MG63 (cell line): Measurements from ENCODE around the gene XPC. TPM values are rescaled to one million over a fixed set of nuclear protein-coding genes. Genes with fewer than 3 reads are reported as not detected.
"Not testable (repeated sequence)": the region's sequence is repeated elsewhere in the genome, so short reads cannot be mapped to it uniquely, and the experiment has no call there.

Experiments
- DNase-seq: peaks from one replicate; pipeline ENCODE4 v3.0.0-alpha.2; 2020
- H3K27me3 ChIP-seq: fragments of 250-450 bp; sonication (Bioruptor Pico); 2 replicates; pipeline ENCODE4 v1.5.1; 2020; ENCODE audit warnings: mild to moderate bottlenecking, moderate library complexity
- H3K36me3 ChIP-seq: fragments of 250-450 bp; sonication (Bioruptor Pico); 2 replicates; pipeline ENCODE4 v1.5.1; 2020; ENCODE audit warnings: mild to moderate bottlenecking, moderate library complexity
- H3K4me3 ChIP-seq: fragments of 250-450 bp; sonication (Bioruptor Pico); 2 replicates; pipeline ENCODE4 v1.5.1; 2020; ENCODE audit warnings: mild to moderate bottlenecking, moderate library complexity
- H3K9me3 ChIP-seq: fragments of 250-450 bp; sonication (Bioruptor Pico); 2 replicates; pipeline ENCODE4 v1.5.1; 2020; ENCODE audit warnings: mild to moderate bottlenecking, moderate library complexity
- total RNA-seq: library from RNA; depleted of rRNA; stranded (reverse); fragments of >200 nt; shearing (Covaris generic); gene quantifications from 2 replicates; pipeline ENCODE4 v1.2.3, GENCODE V29; 2014; ENCODE audit warnings: low replicate concordance; rRNA removed

XPC gene
- 8.2 and 12.0 TPM in 2 replicates for total RNA-seq

DNA sequence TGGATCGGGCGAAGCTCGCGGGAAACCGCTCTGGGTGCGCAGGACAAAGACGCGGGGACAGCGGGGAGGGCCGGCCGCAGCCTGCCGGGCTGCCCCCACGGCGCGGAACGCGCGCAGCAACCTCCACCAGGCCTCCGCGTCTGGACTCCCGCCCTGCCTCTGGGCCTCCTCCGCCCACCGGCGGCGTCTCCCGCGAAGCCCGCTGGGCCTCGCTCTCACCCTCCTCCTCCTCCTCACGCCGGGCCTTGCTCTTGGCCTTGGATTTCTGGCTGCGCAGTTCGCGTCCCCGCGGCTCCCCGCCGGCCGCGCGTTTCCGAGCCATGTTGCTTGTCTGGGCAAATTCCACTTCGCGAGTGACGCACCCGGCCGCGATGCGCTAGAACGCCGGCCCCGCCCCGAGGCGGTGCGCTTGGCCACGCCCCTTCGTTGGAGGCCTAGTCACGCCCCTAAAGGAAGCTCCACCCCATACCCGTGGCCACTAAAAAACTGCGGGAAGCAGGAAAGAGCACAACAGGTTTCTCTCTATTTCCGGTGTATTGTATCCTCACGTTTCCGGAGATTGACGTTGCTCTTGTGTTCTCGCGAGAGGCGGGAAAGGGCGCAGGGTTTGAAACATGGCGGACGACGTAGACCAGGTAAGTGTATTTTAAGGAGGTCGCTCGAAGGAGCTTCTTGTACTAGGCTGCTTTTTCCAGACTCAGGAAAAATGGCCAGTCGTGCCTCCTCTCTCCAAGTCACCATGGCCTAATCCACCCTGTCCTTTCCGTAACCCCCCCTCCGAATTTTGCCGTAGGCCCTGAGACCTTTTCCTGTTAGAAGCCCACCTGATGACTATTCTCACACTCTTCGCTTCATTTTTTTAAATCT lies at the start of gene XPC, which contains the start of gene LSM3:
XPC (minus strand) TSS at position 355 of the 867 bp plus-strand sequence; CDS start at position 322, 33 bp downstream.
LSM3 (plus strand) TSS at position 571 of the 867 bp plus-strand sequence; CDS start at position 615, 44 bp downstream.
- no peaks in the 10 kb centered on the region for H3K27me3 ChIP-seq
- H3K9me3 ChIP-seq = no peaks in the 10 kb centered on the region
- H3K36me3 ChIP-seq = peaks cover 11% of the 10 kb centered on the region
- peak; percentile 84 for DNase-seq
- peak within 1 kb of the TSS; percentile 77 for H3K4me3 ChIP-seq

DNA sequence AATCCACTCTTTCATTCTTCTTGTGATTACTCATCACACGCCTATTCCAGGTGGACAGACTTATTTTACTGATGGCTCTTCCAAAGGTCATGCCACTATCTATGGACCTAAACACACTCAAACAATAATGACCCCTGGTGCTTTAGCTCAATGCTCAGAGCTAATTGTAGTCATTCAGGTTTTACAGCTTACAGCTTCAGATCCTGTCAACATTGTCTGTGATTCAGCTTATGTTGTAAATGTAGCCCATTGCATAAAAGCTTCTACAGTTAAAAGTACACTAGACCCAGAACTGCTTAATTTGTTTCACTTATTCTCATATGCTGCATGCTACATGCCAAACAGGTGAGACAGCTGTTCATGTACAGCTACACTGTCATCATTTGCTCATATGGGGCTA lies 49.5 kb upstream of the XPC start:
- H3K36me3 ChIP-seq = no peaks in the 10 kb centered on the region
- no peaks in the 10 kb centered on the region for H3K27me3 ChIP-seq
- no peaks in the 10 kb centered on the region for H3K9me3 ChIP-seq
- H3K4me3 ChIP-seq = no peak overlapping the region
- no peak for DNase-seq

DNA sequence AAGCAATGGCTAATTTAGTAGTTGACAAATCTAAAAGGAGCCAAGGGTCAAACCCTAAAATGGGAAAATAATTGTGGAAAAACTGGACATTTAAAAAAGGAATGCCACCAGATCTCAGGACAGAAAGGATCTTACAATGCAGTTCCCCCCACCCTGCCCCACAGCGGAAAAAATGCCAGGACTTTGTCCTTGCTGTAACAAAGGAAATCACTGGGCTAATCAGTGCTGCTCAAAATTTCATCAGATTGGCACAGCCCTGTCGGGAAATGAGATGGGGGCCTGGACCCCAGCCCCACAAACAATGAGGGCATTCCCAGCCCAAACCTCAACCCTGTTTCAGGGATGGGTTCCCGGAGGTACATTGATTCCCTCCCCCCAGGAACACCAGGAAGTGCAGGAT lies 48.0 kb upstream of the XPC start:
- not testable (repeated sequence) for H3K36me3 ChIP-seq, H3K27me3 ChIP-seq, H3K4me3 ChIP-seq, DNase-seq, H3K9me3 ChIP-seq

DNA sequence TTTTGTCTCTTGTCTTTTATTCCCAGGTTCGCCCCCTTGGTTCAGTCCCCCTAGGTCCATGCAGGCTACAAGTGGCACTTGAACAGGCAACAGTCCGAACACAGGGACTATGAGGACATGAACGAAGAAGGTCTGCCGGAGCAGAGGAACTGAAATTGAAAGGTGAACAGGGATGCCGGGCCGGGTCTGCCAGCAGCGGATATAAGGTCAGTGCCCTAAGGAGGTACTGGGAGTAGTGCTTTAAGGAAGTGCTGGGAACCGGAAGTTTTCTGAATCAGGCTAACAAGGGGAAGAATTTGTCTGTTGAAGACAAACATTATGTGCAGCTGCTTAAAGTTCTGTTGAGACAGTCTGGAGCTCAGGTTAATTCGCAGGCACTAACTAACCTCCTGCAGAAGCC lies 47.0 kb upstream of the XPC start:
- DNase-seq = no peak
- Histone ChIP-seq H3K36me3 (no peaks in the 10 kb centered on the region), H3K4me3 (no peak overlapping the region), H3K27me3 (no peaks in the 10 kb centered on the region), H3K9me3 (peaks cover 2% of the 10 kb centered on the region)

DNA sequence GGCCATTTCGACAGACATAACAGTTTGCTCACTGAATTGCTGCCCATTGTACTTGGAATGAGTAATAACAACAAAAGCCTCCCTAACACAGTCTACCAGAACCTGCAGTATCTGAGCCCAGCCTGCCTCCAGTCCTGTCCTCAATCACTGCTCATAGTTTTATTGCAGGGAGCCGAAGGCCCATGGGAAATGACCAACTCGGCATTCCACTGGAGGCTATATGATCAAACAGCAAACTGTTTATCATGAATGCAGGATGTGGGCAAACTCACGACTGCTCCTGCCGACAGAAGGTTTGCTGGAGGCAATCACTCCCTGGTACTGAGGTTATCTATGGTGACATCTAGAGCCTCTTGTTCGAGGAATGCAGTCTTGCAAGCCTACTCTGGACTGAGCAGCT lies 46.5 kb upstream of the XPC start:
- Histone ChIP-seq H3K36me3 (no peaks in the 10 kb centered on the region), H3K9me3 (peaks cover 2% of the 10 kb centered on the region), H3K27me3 (no peaks in the 10 kb centered on the region), H3K4me3 (no peak overlapping the region)
- no peak for DNase-seq

DNA sequence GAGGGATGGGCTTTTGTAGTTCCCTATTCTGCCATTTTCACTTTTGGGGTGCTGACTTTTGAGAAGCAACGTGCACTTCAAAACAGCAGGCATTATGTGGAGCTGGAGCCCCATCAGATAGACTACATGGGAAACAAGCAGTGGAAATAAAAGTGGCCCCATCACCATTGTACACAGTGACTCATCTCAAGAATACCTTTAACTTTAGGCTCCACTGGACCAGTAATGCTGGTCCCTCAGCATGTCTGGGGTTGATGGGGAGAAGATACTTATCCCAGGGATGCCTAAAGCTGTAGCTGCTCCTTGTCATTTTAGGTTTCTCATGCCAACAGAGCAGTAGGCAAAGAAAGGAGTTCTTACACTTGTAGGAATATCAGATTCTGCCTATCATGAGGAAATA lies 45.2 kb upstream of the XPC start:
- no peak for DNase-seq
- Histone ChIP-seq H3K9me3 (peaks cover 2% of the 10 kb centered on the region), H3K36me3 (no peaks in the 10 kb centered on the region), H3K4me3 (no peak overlapping the region), H3K27me3 (no peaks in the 10 kb centered on the region)

DNA sequence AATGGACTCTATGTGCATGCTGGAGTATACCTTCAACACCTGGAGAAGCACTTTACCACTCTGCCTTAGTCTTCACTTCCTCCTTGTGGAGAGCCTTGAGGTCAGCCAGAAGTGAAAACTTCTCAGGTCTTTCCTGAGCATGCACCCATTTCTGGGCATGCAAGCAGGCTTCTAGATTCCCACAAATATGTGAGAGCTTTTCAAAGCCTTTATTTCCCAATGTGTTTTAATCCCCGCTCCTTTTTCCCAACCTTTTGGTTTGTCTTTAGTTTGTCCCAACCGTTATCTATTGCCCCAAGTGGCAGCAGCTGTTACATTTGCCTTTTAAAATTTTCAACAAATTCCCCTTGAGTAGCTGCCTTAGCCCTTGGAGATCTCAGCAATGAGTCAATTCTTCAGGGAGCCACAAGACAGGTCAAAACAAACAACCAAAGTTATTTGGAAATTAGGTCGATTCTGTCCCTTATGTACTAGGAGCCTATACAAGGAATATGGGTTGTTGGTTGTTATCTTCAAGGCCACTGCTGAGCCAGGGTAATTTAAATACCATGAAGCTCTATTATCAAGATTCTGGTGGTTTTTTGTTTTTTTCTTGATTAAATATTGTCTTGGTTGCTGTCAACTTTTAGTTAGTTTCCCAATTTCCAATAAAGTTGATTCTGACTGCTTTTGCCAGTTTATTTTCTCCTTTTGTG lies 44.6 kb upstream of the XPC start:
- no peak for DNase-seq
- Histone ChIP-seq H3K4me3 (no peak overlapping the region), H3K27me3 (no peaks in the 10 kb centered on the region), H3K9me3 (peaks cover 2% of the 10 kb centered on the region), H3K36me3 (no peaks in the 10 kb centered on the region)

DNA sequence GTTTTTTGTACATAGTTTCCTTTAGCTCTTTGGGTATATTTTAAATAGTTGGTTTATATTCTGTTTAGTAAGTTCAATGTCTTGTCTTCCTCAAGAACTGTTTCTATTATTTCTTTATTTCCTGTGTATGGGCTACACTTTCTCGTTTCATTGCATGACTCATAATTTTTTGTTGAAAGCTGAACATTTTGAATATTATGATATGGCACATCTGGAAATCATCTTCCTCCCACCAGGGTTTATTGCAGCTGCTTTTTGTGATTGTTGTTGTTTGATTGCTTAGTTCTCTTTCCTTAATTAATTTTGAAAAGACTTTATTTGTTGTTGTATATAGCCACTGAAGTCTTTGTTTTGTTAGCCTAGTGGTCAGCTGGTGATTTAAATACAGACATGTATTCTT lies 44.1 kb upstream of the XPC start:
- DNase-seq = no peak
- Histone ChIP-seq H3K9me3 (peaks cover 2% of the 10 kb centered on the region), H3K27me3 (no peaks in the 10 kb centered on the region), H3K4me3 (no peak overlapping the region), H3K36me3 (no peaks in the 10 kb centered on the region)

DNA sequence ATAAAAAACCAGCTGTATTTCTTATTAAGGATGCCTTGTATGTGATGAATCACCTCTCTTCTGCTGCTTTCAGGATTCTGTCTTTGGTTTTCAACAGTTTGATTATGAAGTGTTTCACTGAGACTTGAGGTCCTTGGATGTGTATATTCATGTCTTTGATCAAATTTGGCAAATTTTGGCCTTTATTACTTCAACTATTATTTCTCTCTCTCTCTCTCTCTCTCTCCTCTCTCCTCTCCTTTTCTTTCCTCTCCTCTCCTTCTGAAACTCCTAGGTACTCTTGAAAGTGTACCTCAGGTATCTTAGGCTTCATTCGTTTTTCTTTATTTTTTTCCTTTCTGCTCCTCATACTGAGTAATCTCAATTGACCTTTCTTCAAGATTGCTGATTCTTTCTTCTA lies 43.5 kb upstream of the XPC start:
- Histone ChIP-seq H3K9me3 (peaks cover 2% of the 10 kb centered on the region), H3K36me3 (no peaks in the 10 kb centered on the region), H3K27me3 (no peaks in the 10 kb centered on the region)

DNA sequence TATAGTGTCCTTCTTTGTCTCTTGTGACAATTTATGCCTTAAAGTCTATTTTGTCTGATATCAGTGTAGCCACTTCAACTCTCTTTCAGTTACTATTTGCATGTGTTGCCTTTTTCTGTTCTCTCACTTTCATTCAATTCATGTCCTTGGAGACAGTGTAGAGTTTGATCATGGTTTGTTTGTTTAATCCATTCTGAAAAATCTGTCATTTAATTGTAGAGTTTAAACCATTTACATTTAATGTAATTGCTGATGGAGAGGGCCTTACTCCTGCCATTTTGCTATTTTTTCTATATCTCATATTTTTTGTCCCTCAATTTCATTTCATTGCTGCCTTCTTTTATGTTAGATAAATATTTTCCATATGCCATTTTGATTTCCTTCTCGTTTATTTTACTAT lies 42.5 kb upstream of the XPC start:
- DNase-seq = no peak
- Histone ChIP-seq H3K27me3 (no peaks in the 10 kb centered on the region), H3K9me3 (peaks cover 2% of the 10 kb centered on the region), H3K4me3 (no peak overlapping the region), H3K36me3 (no peaks in the 10 kb centered on the region)

More for the DNA sequence above, 43.5 kb upstream of the XPC start:
- DNase-seq = no peak
- no peak overlapping the region for H3K4me3 ChIP-seq

DNA sequence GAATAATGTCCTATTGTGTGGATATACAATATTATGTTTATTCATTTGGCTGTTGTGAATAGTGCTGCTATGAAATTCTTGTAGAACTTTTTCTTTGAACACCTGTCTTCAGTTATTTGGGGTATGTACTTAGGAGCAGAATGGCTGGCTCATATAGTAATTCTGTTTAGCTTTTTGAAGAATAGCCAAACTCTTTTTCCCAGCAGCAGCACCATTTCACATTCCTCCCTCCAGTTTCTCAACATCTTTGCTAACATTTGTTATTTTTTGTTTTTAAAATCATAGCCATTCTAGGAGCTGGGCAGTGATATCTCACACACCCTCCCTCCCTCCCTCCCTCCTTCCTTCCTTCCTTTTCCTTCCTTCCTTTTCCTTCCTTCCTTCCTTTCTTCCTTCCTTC lies 40.0 kb upstream of the XPC start:
- Histone ChIP-seq H3K4me3 (no peak overlapping the region), H3K9me3 (peaks cover 2% of the 10 kb centered on the region), H3K36me3 (no peaks in the 10 kb centered on the region), H3K27me3 (no peaks in the 10 kb centered on the region)
- no peak for DNase-seq

DNA sequence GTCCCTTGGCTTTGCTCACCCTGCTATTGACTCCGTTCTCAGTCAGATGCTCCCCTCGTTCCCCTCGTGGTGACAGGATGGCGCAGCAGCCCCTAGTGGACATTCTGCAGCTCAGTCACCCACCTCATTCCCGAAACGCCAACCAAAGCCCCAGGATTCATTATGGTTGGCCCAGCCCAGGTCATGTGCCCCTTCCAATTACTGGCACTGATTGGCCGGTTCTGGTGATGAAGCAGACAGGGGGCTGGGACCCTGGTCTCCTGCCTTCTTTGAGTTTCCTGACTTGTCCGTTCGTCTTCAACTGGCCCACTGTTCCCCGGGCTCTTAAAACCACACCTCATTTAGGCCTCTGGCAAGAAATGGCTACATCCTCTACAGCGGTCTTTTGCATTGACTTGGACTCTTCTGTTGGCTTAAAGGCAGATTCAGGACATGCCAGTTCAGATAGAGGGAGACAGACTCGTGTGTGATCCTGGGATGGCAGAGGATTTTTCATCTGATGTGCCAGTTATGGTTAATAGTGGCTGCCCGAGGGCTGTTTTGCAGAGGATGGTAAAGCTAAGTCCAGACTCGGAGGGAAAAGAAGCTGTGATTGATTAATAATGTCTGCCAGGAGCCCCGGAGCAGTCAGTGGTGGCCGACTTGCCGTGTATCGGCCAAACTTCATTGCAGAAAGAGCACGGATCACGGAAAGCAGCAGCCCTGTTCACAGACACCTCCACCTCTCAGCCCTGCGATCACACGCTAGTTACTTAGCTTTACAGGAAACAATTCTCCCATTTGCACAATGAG lies 38.1 kb upstream of the XPC start:
- peak; percentile 19 for DNase-seq
- no peaks in the 10 kb centered on the region for H3K36me3 ChIP-seq
- H3K4me3 ChIP-seq = no peak overlapping the region

DNA sequence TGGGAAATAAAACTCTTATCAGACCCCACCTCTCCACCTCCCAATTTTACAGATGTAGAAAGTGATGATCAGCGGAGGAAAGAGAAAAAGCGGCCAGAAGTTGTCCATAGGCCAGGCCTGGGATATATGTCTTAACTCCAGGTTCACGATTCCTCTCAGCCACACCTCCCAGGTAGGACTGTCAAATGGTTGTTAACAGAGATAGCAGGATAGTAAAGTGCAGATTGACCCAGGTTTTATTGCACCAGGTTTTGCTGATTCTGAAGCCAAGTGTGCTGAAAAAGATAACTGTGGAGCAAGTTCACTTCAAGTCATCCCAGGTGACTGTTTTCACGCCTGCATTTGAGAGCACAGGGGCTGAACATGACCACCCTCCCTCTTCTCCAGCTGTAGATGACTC lies 36.4 kb upstream of the XPC start:
- Histone ChIP-seq H3K27me3 (no peaks in the 10 kb centered on the region), H3K9me3 (no peaks in the 10 kb centered on the region), H3K4me3 (no peak overlapping the region), H3K36me3 (no peaks in the 10 kb centered on the region)
- DNase-seq = no peak

More for the DNA sequence above, 38.1 kb upstream of the XPC start:
- Histone ChIP-seq H3K27me3 (no peaks in the 10 kb centered on the region), H3K9me3 (peaks cover under 1% of the 10 kb centered on the region)

DNA sequence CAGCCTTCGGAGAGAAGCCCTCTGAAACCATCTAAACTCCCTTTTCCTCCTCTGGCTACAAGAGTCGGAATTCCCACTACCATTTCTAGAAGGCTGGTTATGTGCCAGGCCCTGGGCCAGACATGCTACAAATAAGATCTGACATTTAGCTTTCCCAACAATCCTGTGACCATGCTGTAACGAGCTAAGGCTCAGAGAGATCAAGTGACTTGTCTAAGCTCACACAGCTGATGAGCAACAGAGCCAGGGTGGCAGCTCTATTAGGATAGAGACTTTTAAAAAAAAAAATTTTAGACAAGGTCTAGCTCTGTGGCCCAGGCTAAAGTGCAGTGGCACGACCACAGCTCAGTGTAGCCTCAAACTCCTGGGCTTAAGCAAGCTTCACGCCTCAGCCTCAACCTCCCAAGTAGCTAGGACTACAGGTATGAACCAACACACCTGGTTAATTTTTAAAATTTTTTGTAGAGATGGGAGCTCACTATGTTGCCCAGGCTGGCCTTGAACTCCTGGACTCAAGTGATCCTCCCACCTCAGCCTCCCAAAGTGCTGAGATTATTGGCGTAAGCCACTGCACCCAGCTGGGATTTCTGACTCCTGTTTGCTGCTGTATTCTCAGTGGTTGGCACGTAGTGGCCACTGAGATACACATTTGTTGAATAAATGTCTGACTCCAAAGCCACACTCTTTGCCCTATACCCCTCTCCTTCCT lies 34.8 kb upstream of the XPC start:
- Histone ChIP-seq H3K27me3 (no peaks in the 10 kb centered on the region), H3K36me3 (no peaks in the 10 kb centered on the region), H3K9me3 (no peaks in the 10 kb centered on the region), H3K4me3 (no peak overlapping the region)
- DNase-seq = no peak

DNA sequence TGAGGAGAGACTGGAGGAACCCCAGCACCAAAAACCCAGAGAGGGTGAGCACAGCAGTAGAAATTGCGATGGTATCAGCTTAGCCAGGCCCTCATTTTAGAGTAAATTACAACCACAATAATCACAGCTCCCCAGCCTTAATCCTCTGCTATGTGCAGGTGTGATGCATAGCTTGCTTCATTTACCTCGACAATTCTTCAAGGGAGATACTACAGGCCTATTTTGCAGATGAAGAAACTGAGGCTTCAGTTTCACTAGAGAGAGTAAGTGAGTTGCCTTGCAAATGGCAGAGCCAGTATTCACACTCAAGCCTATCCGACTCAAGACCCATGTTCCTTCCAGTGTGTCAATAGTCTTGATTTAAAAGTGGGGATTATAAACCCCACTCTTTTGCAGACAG lies 33.6 kb upstream of the XPC start:
- Histone ChIP-seq H3K9me3 (no peaks in the 10 kb centered on the region), H3K4me3 (no peak overlapping the region), H3K27me3 (no peaks in the 10 kb centered on the region), H3K36me3 (no peaks in the 10 kb centered on the region)
- no peak for DNase-seq

DNA sequence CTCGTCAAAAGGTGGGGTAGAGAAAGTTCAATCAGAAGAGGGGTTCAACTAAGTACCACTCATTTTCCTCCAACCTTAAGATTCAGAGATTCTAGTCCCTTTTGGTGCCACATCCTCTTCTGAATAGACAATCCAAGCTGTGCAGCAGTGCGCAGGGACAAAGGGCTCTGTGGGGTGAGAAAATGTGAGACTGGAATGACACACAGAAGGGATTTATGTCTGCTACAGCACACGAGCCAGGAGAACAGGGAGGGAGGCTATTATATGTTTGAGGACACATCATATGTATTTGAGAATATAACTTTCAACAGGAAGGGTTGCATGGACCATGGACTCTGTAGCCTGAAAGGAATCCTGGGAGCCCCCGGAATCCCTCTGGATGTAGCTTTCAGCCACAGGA lies 33.2 kb upstream of the XPC start:
- H3K27me3 ChIP-seq = no peaks in the 10 kb centered on the region
- DNase-seq = no peak
- no peak overlapping the region for H3K4me3 ChIP-seq
- H3K36me3 ChIP-seq = no peaks in the 10 kb centered on the region
- H3K9me3 ChIP-seq = no peaks in the 10 kb centered on the region
